HepG2 (cell line): Measurements from ENCODE around the gene SAMD8.
"Not testable (repeated sequence)": the region's sequence is repeated elsewhere in the genome, so short reads cannot be mapped to it uniquely, and the experiment has no call there.

Source experiments
- HOXA7 ChIP-seq: sonication (generic); formaldehyde crosslinking; IDR thresholded peaks from 2 replicates; pipeline ENCODE4 v1.8.1; 2022; ENCODE audit warnings: mild to moderate bottlenecking, missing genetic modification reagents, moderate library complexity
- MTA1 ChIP-seq: sonication (generic); formaldehyde crosslinking; IDR thresholded peaks from 2 replicates; pipeline ENCODE4 v1.4.0; 2020; ENCODE audit warnings: missing genetic modification reagents, mild to moderate bottlenecking, borderline replicate concordance
- SIN3B ChIP-seq: fragments of 150-350 bp; IDR thresholded peaks from 2 replicates; pipeline ENCODE4 v1.6.1; 2014; ENCODE audit warnings: low read length
- ZBTB34 ChIP-seq: sonication (generic); formaldehyde crosslinking; IDR thresholded peaks from 2 replicates; pipeline ENCODE4 v1.8.0; 2022; ENCODE audit warnings: mild to moderate bottlenecking, missing genetic modification reagents
- ZNF230 ChIP-seq: sonication (generic); formaldehyde crosslinking; IDR thresholded peaks from 2 replicates; pipeline ENCODE4 v1.4.0; 2020; ENCODE audit warnings: mild to moderate bottlenecking, missing genetic modification reagents
- ZNF335 ChIP-seq: sonication (generic); formaldehyde crosslinking; IDR thresholded peaks from 2 replicates; pipeline ENCODE4 v1.4.0; 2020; ENCODE audit warnings: missing genetic modification reagents
- ZNF557 ChIP-seq: sonication (generic); formaldehyde crosslinking; IDR thresholded peaks from 2 replicates; pipeline ENCODE4 v1.4.0; 2020; ENCODE audit warnings: missing genetic modification reagents
- ZNF615 ChIP-seq: sonication (generic); formaldehyde crosslinking; IDR thresholded peaks from 2 replicates; pipeline ENCODE4 v1.5.0; 2020; ENCODE audit warnings: mild to moderate bottlenecking, missing genetic modification reagents, borderline replicate concordance
- ZNF740 ChIP-seq: sonication (generic); formaldehyde crosslinking; IDR thresholded peaks from 2 replicates; pipeline ENCODE4 v1.4.0; 2020; ENCODE audit warnings: missing genetic modification reagents
- TF ChIP-seq, protein P1 (sequence below): fragments of 450-650 bp; IDR thresholded peaks from 2 replicates; pipeline ENCODE4 v1.6.1; 2016
- TF ChIP-seq, protein P2 (sequence below): sonication (generic); formaldehyde crosslinking; IDR thresholded peaks from 2 replicates; pipeline ENCODE4 v1.5.0; 2020; ENCODE audit warnings: mild to moderate bottlenecking, missing genetic modification reagents, moderate library complexity

- TF ChIP-seq, protein P1, sequence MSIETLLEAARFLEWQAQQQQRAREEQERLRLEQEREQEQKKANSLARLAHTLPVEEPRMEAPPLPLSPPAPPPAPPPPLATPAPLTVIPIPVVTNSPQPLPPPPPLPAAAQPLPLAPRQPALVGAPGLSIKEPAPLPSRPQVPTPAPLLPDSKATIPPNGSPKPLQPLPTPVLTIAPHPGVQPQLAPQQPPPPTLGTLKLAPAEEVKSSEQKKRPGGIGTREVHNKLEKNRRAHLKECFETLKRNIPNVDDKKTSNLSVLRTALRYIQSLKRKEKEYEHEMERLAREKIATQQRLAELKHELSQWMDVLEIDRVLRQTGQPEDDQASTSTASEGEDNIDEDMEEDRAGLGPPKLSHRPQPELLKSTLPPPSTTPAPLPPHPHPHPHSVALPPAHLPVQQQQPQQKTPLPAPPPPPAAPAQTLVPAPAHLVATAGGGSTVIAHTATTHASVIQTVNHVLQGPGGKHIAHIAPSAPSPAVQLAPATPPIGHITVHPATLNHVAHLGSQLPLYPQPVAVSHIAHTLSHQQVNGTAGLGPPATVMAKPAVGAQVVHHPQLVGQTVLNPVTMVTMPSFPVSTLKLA: not testable (repeated sequence)
- not testable (repeated sequence) for TF ChIP-seq SIN3B; ZNF740 (CRISPR knock-in tag); ZBTB34 (CRISPR knock-in tag); ZNF557 (CRISPR knock-in tag); HOXA7 (CRISPR knock-in tag); ZNF615 (CRISPR knock-in tag); ZNF335 (CRISPR knock-in tag); ZNF230 (CRISPR knock-in tag); MTA1 (CRISPR knock-in tag)
- TF ChIP-seq, protein P2, sequence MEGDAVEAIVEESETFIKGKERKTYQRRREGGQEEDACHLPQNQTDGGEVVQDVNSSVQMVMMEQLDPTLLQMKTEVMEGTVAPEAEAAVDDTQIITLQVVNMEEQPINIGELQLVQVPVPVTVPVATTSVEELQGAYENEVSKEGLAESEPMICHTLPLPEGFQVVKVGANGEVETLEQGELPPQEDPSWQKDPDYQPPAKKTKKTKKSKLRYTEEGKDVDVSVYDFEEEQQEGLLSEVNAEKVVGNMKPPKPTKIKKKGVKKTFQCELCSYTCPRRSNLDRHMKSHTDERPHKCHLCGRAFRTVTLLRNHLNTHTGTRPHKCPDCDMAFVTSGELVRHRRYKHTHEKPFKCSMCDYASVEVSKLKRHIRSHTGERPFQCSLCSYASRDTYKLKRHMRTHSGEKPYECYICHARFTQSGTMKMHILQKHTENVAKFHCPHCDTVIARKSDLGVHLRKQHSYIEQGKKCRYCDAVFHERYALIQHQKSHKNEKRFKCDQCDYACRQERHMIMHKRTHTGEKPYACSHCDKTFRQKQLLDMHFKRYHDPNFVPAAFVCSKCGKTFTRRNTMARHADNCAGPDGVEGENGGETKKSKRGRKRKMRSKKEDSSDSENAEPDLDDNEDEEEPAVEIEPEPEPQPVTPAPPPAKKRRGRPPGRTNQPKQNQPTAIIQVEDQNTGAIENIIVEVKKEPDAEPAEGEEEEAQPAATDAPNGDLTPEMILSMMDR (CRISPR knock-in tag): not testable (repeated sequence)
Observed at GRCh38 chr10:75206638-75207037, 95.2 kb downstream of the SAMD8 start.
